H7 (cell line): Measurements from ENCODE around the gene FSTL1. TPM values are rescaled to one million over a fixed set of nuclear protein-coding genes. Genes with fewer than 3 reads are reported as not detected.

Source experiments
- DNase-seq: peaks from one replicate; pipeline ENCODE4 v3.0.0; 2012
- H3K27me3 ChIP-seq: 2 replicates; pipeline ENCODE4 v1.6.0; 2011; ENCODE audit warnings: mild to moderate bottlenecking, low read length; ENCODE audit not compliant: control insufficient read depth, insufficient read depth
- H3K36me3 ChIP-seq: replicated peaks from 2 replicates; pipeline ENCODE4 v1.5.1; 2011; ENCODE audit warnings: low read length; ENCODE audit not compliant: control insufficient read depth, insufficient read depth
- H3K4me3 ChIP-seq: 2 replicates; pipeline ENCODE4 v1.5.1; 2011; ENCODE audit warnings: low read depth, mild to moderate bottlenecking, control low read depth, low read length, moderate library complexity; ENCODE audit not compliant: insufficient read depth
- total RNA-seq: library from RNA; depleted of rRNA; stranded (reverse); fragments of >200 nt; shearing (Covaris generic); gene quantifications from 2 replicates; pipeline ENCODE4 v1.2.3, GENCODE V29; 2014

The FSTL1 gene
- total RNA-seq, 1 experiment from 2014 or later, result 318 TPM

DNA sequence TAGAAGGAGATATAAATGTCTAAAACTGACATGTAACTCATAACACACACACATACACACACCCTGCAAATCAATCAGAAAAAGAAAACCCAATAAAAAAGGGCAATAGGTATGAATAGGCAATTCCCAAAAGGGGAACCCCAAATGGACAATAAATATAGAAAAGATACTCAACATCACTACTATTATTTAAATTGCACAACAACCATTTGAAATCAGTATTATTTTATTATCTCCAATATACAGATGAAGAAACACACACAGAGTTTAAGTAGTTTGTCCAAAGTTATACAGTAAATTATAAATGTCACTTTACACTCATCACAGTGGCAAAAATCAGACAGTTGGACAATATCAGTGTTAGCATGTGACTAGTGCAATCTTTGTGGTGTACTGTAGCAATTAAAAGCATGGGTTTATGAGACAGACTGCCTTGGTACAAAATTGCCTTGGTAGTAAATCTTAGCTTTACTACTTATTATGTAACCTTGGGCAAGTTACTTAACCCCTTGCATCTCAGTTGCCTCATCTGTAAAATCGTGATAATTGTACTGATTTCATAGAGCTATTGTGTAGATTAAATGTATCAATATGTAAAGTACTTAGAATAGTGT is 3.4 kb upstream of the FSTL1 start:
- DNase-seq, result no peak
- Histone ChIP-seq H3K36me3 (no peaks in the 10 kb centered on the region; the same call in 1 of the 2 replicates), H3K4me3 (no peak overlapping the region), H3K27me3 (no peaks in the 10 kb centered on the region; the same call in 1 of the 2 replicates)

DNA sequence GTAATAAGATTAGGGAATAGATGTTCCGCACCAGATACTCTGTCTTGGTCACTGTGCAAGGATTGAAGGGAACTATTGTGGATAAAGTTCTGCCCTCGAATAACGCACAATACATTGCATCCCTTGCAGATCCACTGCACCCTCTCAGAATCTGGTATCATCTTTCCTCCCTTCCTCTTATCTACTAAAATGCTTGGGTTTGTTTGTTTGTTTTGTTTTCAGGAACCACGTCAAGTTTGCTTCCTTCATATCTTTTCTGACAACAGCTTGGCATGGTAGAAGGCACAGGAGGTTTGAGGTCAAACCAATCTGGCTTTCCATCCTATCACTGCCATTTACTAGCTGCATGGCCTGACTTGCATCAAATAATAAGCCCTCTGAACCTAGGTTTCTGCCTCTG is 2.0 kb upstream of the FSTL1 start:
- Histone ChIP-seq H3K36me3 (peaks cover 3% of the 10 kb centered on the region), H3K4me3 (no peak overlapping the region), H3K27me3 (no peaks in the 10 kb centered on the region; the same call in 1 of the 2 replicates)
- DNase-seq, result no peak

DNA sequence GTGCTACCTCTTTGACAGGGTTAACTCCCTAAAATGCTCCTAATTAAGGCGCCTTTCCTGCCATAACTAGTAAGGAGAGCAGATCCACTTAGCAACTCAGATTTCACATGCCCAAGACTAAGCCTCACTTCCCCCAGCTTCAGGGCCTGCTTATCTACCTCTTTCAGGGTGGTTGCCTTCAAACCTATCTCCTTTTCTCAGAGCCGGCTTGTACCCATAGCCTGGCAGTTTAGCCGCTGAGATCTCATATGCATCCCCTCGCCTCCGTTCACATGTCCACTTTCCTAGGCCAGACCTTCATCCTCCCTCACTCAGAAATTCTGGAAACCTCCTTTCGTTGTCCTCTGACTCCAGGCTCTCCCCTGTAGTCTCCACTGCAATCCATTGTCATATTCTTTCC is 1.0 kb upstream of the FSTL1 start:
- peak overlapping the region; percentile 96 for H3K4me3 ChIP-seq
- no peaks in the 10 kb centered on the region; the same call in 1 of the 2 replicates for H3K27me3 ChIP-seq
- H3K36me3 ChIP-seq, result peaks cover 6% of the 10 kb centered on the region
- no peak for DNase-seq

DNA sequence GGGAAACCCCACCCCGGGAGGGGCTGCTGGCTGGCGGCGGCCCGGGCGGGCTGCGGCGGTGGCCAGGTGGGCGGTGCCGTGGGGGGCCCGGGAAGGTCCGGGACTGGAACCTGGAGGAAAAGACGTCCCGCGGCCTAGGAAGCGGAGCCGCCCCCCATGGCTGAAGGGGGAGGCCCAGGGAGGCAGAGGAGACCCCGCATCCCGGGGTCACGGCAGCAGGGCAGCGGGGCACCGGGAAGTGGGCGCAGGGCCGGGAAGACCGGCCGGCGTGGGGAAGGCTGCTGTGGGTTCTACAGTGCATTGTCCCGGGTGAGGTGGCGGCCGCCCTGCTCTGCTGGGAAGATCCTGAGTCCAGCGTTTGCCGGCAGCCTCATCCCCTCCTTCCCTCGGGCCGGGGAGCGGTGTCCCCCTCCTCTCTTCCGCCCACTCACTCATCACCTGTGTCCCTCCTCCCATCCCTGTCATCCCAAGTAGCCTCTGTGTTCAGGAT is 525 bp upstream of the FSTL1 start:
- peak; percentile 74 for DNase-seq
- Histone ChIP-seq H3K27me3 (no peaks in the 10 kb centered on the region; the same call in 1 of the 2 replicates), H3K36me3 (peaks cover 8% of the 10 kb centered on the region), H3K4me3 (peak overlapping the region; percentile 96)

- Histone ChIP-seq H3K27me3 (no peaks in the 10 kb centered on the region; the same call in 1 of the 2 replicates), H3K36me3 (peaks cover 14% of the 10 kb centered on the region), H3K4me3 (peak overlapping the region; percentile 96)
- peak; percentile 73 for DNase-seq
Measured at GRCh38 chr3:120449701-120450599, 842 bp downstream of the FSTL1 start.

DNA sequence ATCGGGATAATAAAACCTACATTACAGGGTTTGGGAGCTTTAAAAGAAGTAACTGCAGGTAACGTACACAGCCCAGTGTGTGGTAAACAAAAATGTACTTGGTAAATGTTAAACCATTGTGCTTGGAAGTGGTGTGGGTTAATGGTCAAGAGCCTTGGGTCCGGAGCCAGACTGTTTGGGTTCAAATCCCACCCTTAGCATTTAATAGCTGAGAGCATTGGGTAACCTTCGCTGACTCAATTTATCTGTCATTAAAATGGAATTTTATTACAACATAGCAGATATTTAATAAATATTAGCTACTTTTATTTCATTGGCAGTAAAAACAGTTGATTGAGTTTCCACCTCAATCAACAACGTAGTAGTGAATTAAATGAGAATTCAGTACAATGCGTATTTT is 1.5 kb downstream of the FSTL1 start:
- peak overlapping the region; percentile 96 for H3K4me3 ChIP-seq
- H3K27me3 ChIP-seq, result no peaks in the 10 kb centered on the region; the same call in 1 of the 2 replicates
- DNase-seq, result no peak
- peaks cover 14% of the 10 kb centered on the region for H3K36me3 ChIP-seq

DNA sequence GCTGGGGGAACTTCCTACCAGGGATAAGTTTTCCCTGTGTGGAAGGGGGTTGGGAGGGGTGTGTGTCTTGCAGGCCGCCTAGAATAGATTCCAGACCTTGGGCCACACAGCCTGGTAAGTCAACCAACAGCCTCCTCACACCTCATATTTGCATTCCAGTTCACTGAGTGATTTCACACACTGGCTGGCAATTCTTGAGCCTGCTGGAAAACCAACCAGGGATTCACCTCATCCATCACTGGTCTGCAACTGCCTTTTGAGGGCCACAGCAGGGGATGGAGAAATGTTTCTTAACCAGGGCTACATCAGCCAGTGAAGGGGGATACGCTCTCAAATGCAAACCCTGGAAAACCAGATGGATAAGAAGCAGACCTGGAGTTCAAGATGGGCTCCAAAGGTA is 2.0 kb downstream of the FSTL1 start:
- Histone ChIP-seq H3K4me3 (peak overlapping the region; percentile 96), H3K27me3 (no peaks in the 10 kb centered on the region; the same call in 1 of the 2 replicates), H3K36me3 (peaks cover 16% of the 10 kb centered on the region)
- peak; percentile 47 for DNase-seq

GRCh38 chr3:120446891-120447668 is 3.7 kb downstream of the FSTL1 start:
- Histone ChIP-seq H3K36me3 (peaks cover 17% of the 10 kb centered on the region), H3K27me3 (no peaks in the 10 kb centered on the region; the same call in 1 of the 2 replicates), H3K4me3 (no peak overlapping the region)
- no peak for DNase-seq

DNA sequence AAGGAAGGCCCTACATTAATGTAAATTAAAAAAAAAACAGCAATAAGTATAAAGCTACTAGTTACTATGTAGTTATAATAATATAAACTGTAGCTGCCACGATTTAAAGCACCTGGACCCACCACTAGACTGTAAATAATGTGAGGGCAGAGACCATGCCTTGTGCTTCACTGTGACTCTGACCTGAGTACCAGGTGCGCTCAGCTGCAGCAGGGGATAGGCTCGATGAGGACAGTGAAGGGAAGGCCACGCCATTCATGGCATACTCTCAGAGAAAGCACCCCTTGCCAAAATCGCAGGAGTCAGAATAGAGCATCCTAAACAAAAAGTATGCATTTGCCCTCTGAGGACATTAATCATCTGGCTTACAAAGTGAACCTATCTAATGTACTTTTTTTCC is 5.1 kb downstream of the FSTL1 start:
- Histone ChIP-seq H3K36me3 (peaks cover 27% of the 10 kb centered on the region), H3K27me3 (no peaks in the 10 kb centered on the region), H3K4me3 (no peak overlapping the region)
- no peak for DNase-seq

- Histone ChIP-seq H3K27me3 (no peaks in the 10 kb centered on the region), H3K4me3 (no peak overlapping the region), H3K36me3 (peaks cover 39% of the 10 kb centered on the region)
- DNase-seq, result no peak
Measured at GRCh38 chr3:120443626-120444123, 7.1 kb downstream of the FSTL1 start.

- H3K4me3 ChIP-seq, result no peak overlapping the region
- no peaks in the 10 kb centered on the region for H3K27me3 ChIP-seq
- peak; percentile 58 for DNase-seq
- H3K36me3 ChIP-seq, result peaks cover 42% of the 10 kb centered on the region
Measured at GRCh38 chr3:120442975-120443517, 7.7 kb downstream of the FSTL1 start.

GRCh38 chr3:120441776-120442175 is 9.0 kb downstream of the FSTL1 start:
- Histone ChIP-seq H3K36me3 (peaks cover 38% of the 10 kb centered on the region), H3K4me3 (no peak overlapping the region), H3K27me3 (no peaks in the 10 kb centered on the region)
- DNase-seq, result no peak

DNA sequence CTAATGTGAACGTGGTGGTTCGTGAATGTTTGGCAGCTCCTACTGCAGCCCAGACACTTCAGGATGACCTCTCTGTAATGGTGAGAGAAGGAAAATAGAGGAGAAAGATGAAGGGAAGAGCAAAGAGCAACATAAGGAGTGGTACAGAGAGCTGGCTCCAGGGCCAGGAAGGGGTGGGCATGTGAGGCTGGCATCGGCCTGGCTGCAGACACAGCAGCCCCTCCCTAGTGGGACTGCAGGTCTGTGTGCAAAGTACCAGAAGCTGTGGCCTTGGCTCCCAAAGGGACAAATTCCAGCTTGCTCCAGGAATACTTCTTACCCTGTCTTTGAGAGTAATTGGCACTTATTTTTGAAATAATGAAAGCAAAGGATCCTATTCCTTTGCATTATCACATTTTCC is 10.0 kb downstream of the FSTL1 start:
- no peaks in the 10 kb centered on the region for H3K27me3 ChIP-seq
- H3K36me3 ChIP-seq, result peaks cover 33% of the 10 kb centered on the region
- DNase-seq, result no peak

More for the DNA sequence above, 10.0 kb downstream of the FSTL1 start:
- H3K4me3 ChIP-seq, result no peak overlapping the region
